Amygdala (tissue), 56 donors: ENCODE data around the gene RNU6-9.
A peak's percentile ranks its signal among the peaks of the same experiment; 100 is the strongest.

Source experiments
- DNase-seq, 56 donors: peaks; one replicate each; lab custom pipeline; 2025; lab: John Stamatoyannopoulos, UW

Gene RNU6-9

GRCh38 chr19:896434-896833, 3.1 kb downstream of the RNU6-9 start:
- DNase-seq: no peak

- no peak for DNase-seq
Observed at GRCh38 chr19:896999-897398, 3.7 kb downstream of the RNU6-9 start.

- no peak for DNase-seq
Observed at GRCh38 chr19:897442-898039, 4.3 kb downstream of the RNU6-9 start.

- DNase-seq: peak in 42 of 56 donors; percentile 11 to 78 (median 52)
Observed at GRCh38 chr19:898663-899062, 5.4 kb downstream of the RNU6-9 start.

GRCh38 chr19:899336-900042, 6.2 kb downstream of the RNU6-9 start:
- DNase-seq: no peak

GRCh38 chr19:900043-900301, 6.7 kb downstream of the RNU6-9 start:
- no peak for DNase-seq

- DNase-seq: peak in 1 of 56 donors; percentile 14
Observed at GRCh38 chr19:900302-901111, 7.2 kb downstream of the RNU6-9 start.

GRCh38 chr19:901216-902092, 8.2 kb downstream of the RNU6-9 start:
- no peak for DNase-seq

- no peak for DNase-seq
Observed at GRCh38 chr19:902093-902370, 8.7 kb downstream of the RNU6-9 start.

- DNase-seq: no peak
Observed at GRCh38 chr19:902446-903226, 9.4 kb downstream of the RNU6-9 start.

- DNase-seq: no peak
Observed at GRCh38 chr19:903266-903797, 10.0 kb downstream of the RNU6-9 start.

- DNase-seq: no peak
Observed at GRCh38 chr19:904545-904944, 11.3 kb downstream of the RNU6-9 start.

GRCh38 chr19:906480-906879, 13.2 kb downstream of the RNU6-9 start:
- DNase-seq: no peak

GRCh38 chr19:907183-907853, 14.0 kb downstream of the RNU6-9 start:
- no peak for DNase-seq

GRCh38 chr19:911197-912033, 18.1 kb downstream of the RNU6-9 start:
- no peak for DNase-seq

- peak in 1 of 56 donors; percentile 63 for DNase-seq
Observed at GRCh38 chr19:912181-913079, 19.1 kb downstream of the RNU6-9 start.

GRCh38 chr19:913080-913748, 19.9 kb downstream of the RNU6-9 start, which contains the start of gene R3HDM4:
TSS of gene R3HDM4 (minus strand) at chr19:913219. CDS start at chr19:913157, 62 bp downstream.
- peak in 47 of 56 donors; percentile 7 to 87 (median 54) for DNase-seq
